HG03064 (cell line): ENCODE data around the gene CNTLN.
"Not testable (repeated sequence)": the region's sequence is repeated elsewhere in the genome, so short reads cannot be mapped to it uniquely, and the experiment has no call there.

Source experiments
- ATAC-seq: cut with Tn5 transposase; IDR thresholded peaks from one replicate; pipeline ENCODE4 v1.9.1; 2021; ENCODE audit warnings: low read depth; ENCODE audit not compliant: unreplicated experiment

Gene CNTLN

DNA sequence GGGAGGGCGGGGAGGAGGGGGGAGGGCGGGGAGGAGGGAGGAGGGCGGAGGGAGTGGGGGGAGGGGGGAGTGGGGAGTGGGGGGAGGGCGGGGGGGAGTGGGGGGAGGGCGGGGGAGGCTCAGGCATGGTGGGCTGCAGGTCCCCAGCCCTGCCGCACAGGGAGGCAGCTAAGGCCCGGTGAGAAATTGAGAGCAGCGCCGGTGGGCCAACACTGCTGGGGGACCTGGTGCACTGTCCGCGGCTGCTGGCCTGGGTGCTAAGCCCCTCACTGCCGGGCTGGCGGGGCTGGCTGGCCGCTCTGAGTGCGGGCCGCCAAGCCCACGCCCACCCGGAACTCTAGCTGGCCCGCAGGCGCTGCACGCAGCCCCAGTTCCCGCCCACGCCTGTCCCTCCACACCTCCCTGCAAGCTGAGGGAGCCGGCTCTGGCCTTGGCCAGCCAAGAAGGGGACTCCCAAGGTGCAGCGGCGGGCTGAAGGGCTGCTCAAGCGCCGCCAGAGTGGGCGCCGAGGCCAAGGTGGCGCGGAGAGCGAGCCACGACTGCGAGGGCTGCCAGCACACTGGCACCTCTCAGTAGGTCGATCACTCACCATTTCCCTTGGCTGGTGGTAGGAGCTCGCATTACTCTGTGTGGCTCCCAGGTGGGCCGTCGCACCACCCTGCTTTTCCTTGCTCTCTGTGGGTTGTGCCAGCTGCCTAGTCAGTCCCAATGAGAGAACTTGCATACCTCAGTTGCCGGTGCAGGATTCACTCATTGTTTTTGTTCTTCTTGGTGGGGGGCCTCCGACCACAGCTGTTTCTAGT is 160.2 kb downstream of the CNTLN start:
- no peak for ATAC-seq

GRCh38 chr9:17315341-17315740 is 180.5 kb downstream of the CNTLN start:
- no peak for ATAC-seq

DNA sequence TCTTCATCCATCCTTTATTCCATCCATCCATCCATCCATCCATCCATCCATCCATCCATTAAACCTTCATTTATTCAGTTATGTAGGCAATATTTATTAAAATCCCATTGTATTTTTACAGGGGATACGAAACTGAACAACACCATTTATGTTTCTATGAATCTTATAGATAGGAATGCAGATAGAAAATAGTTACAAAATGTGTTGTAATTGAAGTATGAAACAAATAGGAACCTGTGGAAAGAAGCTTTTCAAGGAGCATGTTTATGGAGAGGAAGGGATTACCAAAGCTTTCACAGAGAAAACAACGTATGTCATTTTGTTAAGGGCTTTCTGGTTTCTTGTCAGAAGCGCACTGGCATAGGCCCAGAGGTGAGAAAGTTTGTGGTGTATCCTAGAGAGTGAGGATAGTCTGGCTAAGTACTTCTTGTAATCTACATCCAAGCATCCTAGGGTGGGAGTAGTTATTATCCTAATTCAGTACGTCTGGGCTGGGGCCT is 184.0 kb downstream of the CNTLN start:
- no peak for ATAC-seq

- no peak for ATAC-seq
Observed at GRCh38 chr9:17319864-17320263, 185.0 kb downstream of the CNTLN start.

DNA sequence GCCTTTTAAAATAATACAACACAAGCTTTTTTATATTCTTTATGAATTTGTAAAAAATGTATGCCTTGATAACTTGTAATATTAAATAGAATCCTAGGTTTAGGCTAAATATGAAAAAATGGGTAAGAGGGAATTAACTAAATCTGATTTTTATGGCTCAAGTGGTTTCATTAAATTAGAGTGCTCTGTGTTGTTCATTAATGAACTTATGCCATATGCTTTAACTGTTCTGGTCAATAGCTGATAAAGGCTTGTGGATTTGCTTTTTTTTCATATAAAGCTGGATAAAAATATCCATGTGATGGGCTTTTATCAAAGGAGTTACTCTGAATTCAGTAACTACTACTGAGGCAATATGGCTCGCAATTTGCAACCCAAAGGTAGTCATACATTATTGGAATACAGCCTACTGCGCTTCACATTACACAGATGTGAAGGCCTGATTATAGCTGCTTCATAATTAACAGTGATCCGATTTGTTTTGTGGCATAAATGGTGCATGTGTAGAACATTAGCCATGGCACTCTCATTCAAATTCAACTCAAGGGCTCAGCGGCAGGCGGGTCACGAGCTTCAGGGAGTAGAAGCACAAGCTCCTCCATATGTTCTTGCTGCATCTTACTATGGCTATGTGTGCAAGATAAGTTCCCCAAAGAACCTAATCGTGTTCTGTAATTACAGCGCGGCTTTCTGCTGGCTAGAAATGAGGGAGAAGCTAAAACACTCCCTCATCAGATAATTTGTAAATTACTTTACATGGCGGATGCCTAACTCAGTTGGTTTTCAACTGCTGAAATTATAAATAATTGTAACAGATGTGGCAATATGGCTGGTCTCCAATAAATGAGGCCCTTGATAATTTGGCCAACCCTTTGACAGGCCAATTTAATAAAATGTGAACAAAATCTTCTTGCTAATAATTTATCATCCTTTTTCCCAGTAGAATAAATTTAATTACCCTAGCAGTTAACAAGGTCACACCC is 188.3 kb downstream of the CNTLN start:
- no peak for ATAC-seq

- no peak for ATAC-seq
Observed at GRCh38 chr9:17328331-17328730, 193.5 kb downstream of the CNTLN start.

GRCh38 chr9:17330097-17330496 is 195.3 kb downstream of the CNTLN start:
- ATAC-seq: no peak

GRCh38 chr9:17332115-17332514 is 197.3 kb downstream of the CNTLN start:
- ATAC-seq: no peak

DNA sequence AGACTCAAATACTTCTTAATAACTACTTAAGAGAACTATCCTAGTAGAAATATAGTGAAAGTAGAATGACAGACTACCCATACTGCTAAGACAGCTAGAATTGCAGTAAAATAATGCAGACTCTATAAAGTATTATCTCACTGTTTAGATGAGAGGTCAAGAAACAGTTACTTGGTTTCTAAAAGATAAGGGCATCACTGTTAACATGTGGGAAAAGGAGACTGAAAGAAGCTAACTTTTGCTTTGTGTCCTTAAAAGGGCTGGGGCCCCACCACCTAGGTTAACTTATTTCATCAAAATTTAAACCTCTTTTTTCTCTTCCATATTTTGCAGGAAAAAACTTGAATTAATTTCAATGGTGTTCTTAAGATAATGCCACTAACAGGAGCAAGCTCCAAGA is 204.3 kb downstream of the CNTLN start:
- no peak for ATAC-seq

- ATAC-seq: no peak
Observed at GRCh38 chr9:17342696-17343095, 207.9 kb downstream of the CNTLN start.

DNA sequence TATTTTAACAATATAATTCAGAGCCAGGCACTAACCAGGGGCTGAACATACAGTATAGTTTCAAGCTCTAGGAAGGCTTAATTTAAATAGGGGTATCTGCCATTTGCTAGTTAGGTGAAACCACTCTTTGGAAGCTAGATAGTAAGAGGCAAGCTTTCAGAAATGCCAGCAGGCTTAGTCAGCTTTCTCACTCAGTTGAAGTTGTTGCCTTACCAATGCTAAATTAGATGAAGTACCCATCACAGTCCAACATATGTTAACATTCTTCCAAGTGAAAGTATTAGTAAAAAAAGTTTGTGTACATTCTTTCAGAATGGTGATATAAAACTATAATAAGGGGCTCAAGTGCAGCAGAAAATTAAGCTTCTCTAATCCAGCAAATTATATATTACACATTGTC is 215.0 kb downstream of the CNTLN start:
- ATAC-seq: no peak

DNA sequence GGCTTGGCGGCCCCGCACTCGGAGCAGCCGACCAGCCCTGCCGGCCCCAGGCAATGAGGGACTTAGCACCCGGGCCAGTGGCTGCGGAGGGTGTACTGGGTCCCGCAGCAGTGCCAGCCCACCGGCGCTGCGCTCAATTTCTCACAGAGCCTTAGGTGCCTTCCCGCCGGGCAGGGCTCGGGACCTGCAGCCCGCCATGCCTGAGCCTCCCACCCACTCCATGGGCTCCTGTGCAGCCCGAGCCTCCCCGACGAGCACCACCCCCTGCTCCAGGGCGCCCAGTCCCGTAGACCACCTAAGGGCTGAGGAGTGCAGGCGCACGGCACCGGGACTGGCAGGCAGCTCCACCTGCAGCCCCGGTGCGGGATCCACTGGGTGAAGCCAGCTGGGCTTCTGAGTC is 219.2 kb downstream of the CNTLN start:
- ATAC-seq: not testable (repeated sequence)

GRCh38 chr9:17361378-17361777 is 226.5 kb downstream of the CNTLN start:
- no peak for ATAC-seq

- ATAC-seq: no peak
Observed at GRCh38 chr9:17367035-17367434, 232.2 kb downstream of the CNTLN start.

- no peak for ATAC-seq
Observed at GRCh38 chr9:17380126-17380861, 245.5 kb downstream of the CNTLN start.

GRCh38 chr9:17387565-17387964 is 252.7 kb downstream of the CNTLN start:
- no peak for ATAC-seq

DNA sequence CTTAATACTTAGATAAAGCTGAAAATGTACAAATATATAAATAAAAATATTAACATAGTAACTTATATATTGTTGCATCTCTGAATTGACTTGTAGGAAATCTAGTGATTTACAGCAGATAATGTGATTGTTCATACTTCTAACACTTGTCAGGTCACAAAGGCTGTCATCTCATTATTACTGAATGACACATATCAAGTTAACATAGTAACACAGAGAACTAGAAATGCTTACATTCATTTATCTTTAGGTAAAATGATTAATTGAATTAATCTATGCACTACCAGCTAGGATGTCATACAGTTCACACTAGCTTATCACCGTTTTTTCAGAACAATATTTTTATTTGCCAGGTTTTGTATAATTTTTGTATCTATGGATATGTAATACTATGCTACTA is 254.2 kb downstream of the CNTLN start:
- no peak for ATAC-seq

- ATAC-seq: no peak
Observed at GRCh38 chr9:17394881-17395510, 260.2 kb downstream of the CNTLN start.

- ATAC-seq: not testable (repeated sequence)
Observed at GRCh38 chr9:17397166-17397728, 262.4 kb downstream of the CNTLN start.

DNA sequence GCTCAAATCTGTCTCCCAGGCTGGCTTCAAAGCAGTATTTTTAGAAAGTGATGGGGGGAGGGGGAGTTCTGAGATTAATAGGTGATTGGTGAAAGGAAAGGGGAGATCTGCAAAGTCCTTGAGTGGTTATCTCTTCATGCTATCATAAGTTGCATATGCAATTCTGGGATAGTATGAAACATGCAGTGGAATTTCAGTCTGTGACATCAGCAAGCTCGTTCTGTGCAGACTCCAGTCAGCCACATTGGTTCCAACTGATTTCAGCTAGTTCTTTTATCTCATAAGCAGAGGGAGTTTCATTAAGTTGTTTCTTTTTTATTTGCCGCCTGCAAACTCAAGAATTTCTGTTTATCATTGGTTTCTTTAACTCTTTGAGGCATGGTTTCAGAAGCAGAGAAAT is 263.5 kb downstream of the CNTLN start:
- ATAC-seq: no peak
